ENCODE measurements around the gene PDE7B.

GRCh38 chr6:135826236-135826804 lies 25.2 kb upstream of the PDE7B start:
- no peak for TF ChIP-seq POLR2A (IDR thresholded peaks at IDR 0.05)
- no peak for TF ChIP-seq CTCF (IDR thresholded peaks at IDR 0.05)

All from uterus (tissue), 2 donors.